Neural cell (in vitro differentiated cells): ENCODE measurements around the gene NHERF1. TPM values are rescaled to one million over a fixed set of nuclear protein-coding genes. Genes with fewer than 3 reads are reported as not detected.

Experiments used
- H2AFZ ChIP-seq: fragments of 200-600, 300-800 bp; sonication (generic), shearing (Covaris generic); 2 replicates; pipeline ENCODE4 v1.6.0; 2014; ENCODE audit warnings: low read depth, mild to moderate bottlenecking, antibody characterized with exemption, low read length, moderate library complexity
- H3F3A ChIP-seq: fragments of 200-600 bp; shearing (Covaris generic); 2 replicates; pipeline ENCODE4 v1.6.1; 2016; ENCODE audit warnings: mild to moderate bottlenecking, moderate library complexity, mixed read lengths, antibody characterized with exemption, low read length; ENCODE audit not compliant: insufficient read depth, poor library complexity, severe bottlenecking
- H3K27ac ChIP-seq: fragments of 200-600, 300-800 bp; sonication (generic), shearing (Covaris generic); 2 replicates; pipeline ENCODE4 v1.5.1; 2014; ENCODE audit warnings: mild to moderate bottlenecking, low read length, moderate library complexity
- H3K27me3 ChIP-seq: fragments of 300-800, 200-600 bp; sonication (generic), shearing (Covaris generic); 2 replicates; pipeline ENCODE4 v1.6.0; 2014; ENCODE audit warnings: mild to moderate bottlenecking, low read depth, low read length, moderate library complexity; ENCODE audit not compliant: insufficient read depth
- H3K36me3 ChIP-seq: fragments of 300-800, 200-600 bp; sonication (generic), shearing (Covaris generic); 2 replicates; pipeline ENCODE4 v1.5.1; 2014; ENCODE audit warnings: mild to moderate bottlenecking, antibody characterized with exemption, low read length, moderate library complexity; ENCODE audit not compliant: insufficient read depth
- H3K4me2 ChIP-seq: fragments of 300-800, 200-600 bp; sonication (generic), shearing (Covaris generic); 2 replicates; pipeline ENCODE4 v1.6.0; 2014; ENCODE audit warnings: mild to moderate bottlenecking, low read length
- H3K4me3 ChIP-seq: fragments of 300-800, 200-600 bp; sonication (generic), shearing (Covaris generic); 2 replicates; pipeline ENCODE4 v1.5.1; 2014; ENCODE audit warnings: mild to moderate bottlenecking, low read length, moderate library complexity
- H3K79me2 ChIP-seq: fragments of 200-600 bp; shearing (Covaris generic); replicated peaks from 2 replicates; pipeline ENCODE4 v1.6.0; 2014; ENCODE audit warnings: mild to moderate bottlenecking, low read length, moderate library complexity; ENCODE audit not compliant: insufficient read depth
- H3K9ac ChIP-seq: fragments of 300-800, 200-600 bp; sonication (generic), shearing (Covaris generic); 2 replicates; pipeline ENCODE4 v1.6.1; 2016; ENCODE audit warnings: mild to moderate bottlenecking, low read length, mixed read lengths
- H3K9me2 ChIP-seq: fragments of 200-600 bp; shearing (Covaris generic); 2 replicates; pipeline ENCODE4 v1.6.1; 2016; ENCODE audit warnings: mild to moderate bottlenecking, low read length, mixed read lengths; ENCODE audit not compliant: insufficient read depth
- H3K9me3 ChIP-seq: fragments of 200-600, 300-800 bp; sonication (generic), shearing (Covaris generic); 2 replicates; pipeline ENCODE4 v1.6.1; 2016; ENCODE audit warnings: mild to moderate bottlenecking, mixed run types, low read length, moderate library complexity, mixed read lengths
- H4K20me1 ChIP-seq: fragments of 200-600 bp; shearing (Covaris generic); 2 replicates; pipeline ENCODE4 v1.6.1; 2016; ENCODE audit warnings: mild to moderate bottlenecking, mixed run types; ENCODE audit not compliant: insufficient read depth
- EP300 ChIP-seq: fragments of 450-650 bp; conservative IDR thresholded peaks from 2 replicates; pipeline ENCODE4 v1.6.1; 2014; ENCODE audit warnings: antibody characterized with exemption, mild to moderate bottlenecking, moderate library complexity; ENCODE audit not compliant: poor library complexity, severe bottlenecking
- EZH2 ChIP-seq: fragments of 200-600, 300-800 bp; shearing (Covaris generic), sonication (generic); IDR thresholded peaks from 2 replicates; pipeline ENCODE4 v1.6.1; 2014; ENCODE audit warnings: antibody characterized with exemption, low read length, borderline replicate concordance, mild to moderate bottlenecking; ENCODE audit not compliant: insufficient read depth, poor library complexity, severe bottlenecking
- MXI1 ChIP-seq: fragments of 450-650 bp; conservative IDR thresholded peaks from 2 replicates; pipeline ENCODE4 v1.6.1; 2014; ENCODE audit warnings: antibody characterized with exemption, mild to moderate bottlenecking; ENCODE audit not compliant: poor library complexity, severe bottlenecking
- POLR2AphosphoS5 ChIP-seq: IDR thresholded peaks from 2 replicates; pipeline ENCODE4 v1.6.1; 2012
- RAD21 ChIP-seq: fragments of 450-650 bp; conservative IDR thresholded peaks from 2 replicates; pipeline ENCODE4 v1.6.1; 2014; ENCODE audit warnings: antibody characterized with exemption, mild to moderate bottlenecking, moderate library complexity
- SMC3 ChIP-seq: fragments of 450-650 bp; conservative IDR thresholded peaks from 2 replicates; pipeline ENCODE4 v1.6.1; 2014; ENCODE audit warnings: antibody characterized with exemption, mild to moderate bottlenecking, moderate library complexity; ENCODE audit not compliant: poor library complexity
- TAF1 ChIP-seq: IDR thresholded peaks from 2 replicates; pipeline ENCODE4 v1.6.1; 2012; ENCODE audit warnings: low read depth
- polyA plus RNA-seq: library from polyadenylated mRNA; depleted of rRNA; stranded (reverse); fragments of >200 nt; gene quantifications from 2 replicates; pipeline ENCODE4 v1.2.3, GENCODE V29; 2014
- TF ChIP-seq, protein P1 (sequence below): fragments of 450-650 bp; IDR thresholded peaks from 2 replicates; pipeline ENCODE4 v1.5.1; 2014; ENCODE audit warnings: antibody characterized with exemption, mild to moderate bottlenecking, moderate library complexity; ENCODE audit not compliant: poor library complexity, severe bottlenecking
- TF ChIP-seq, protein P2 (sequence below): IDR thresholded peaks from 2 replicates; pipeline ENCODE4 v1.6.1; 2012; ENCODE audit warnings: borderline replicate concordance

The NHERF1 gene
- polyA plus RNA-seq, 1 donor from 2014 or later, result 0.51 TPM

DNA sequence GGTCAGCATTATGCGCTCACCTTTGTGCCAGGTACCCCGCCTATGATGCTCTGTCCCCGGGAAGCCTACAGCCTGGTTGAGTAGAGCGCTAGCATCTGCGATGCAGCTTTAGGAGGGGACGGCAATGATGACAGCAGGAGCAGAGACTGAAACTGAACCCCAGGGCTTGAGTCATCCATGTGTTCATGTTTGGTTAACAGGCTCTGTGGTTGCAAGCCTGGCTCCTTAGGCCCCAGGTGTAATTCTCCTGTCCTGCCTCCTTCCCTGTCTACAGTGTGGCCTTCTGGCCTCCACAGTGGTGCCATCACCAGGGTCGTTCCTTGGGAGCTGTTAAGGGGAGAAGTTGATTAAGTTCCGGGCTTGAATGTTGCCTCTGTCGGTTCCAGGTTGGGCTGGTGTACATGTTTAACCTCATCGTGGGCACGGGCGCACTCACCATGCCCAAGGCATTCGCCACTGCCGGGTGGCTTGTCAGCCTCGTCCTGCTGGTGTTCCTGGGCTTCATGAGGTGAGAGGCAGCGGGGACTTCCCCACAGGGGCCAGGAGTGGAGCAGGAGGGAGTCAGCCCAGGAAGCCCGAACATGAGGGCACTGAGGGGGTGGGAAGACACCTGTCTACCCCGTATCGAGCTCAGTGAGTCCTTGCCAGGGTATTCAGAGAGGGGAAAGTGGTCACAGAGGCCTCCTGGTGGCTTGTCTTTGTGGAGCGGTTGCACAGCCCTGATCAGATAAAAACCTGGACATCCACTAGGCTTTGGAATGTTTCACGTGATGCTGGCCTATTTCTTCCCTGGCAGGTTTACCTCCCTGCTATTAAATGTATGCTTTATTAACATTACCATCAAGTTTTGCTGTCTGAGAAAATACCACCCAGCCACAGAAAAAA lies 36.9 kb downstream of the NHERF1 start:
- Histone ChIP-seq H3K36me3 (no peaks in the 10 kb centered on the region), H4K20me1 (no peaks in the 10 kb centered on the region), H3K9ac (no peak overlapping the region), H3K27me3 (no peaks in the 10 kb centered on the region), H2AFZ (no peak overlapping the region), H3K27ac (no peak overlapping the region), H3F3A (no peaks in the 10 kb centered on the region), H3K79me2 (no peaks in the 10 kb centered on the region), H3K9me3 (no peaks in the 10 kb centered on the region), H3K4me2 (no peak overlapping the region), H3K4me3 (no peak overlapping the region), H3K9me2 (no peaks in the 10 kb centered on the region)
- TF ChIP-seq TAF1, result no peak
- TF ChIP-seq, protein P1, sequence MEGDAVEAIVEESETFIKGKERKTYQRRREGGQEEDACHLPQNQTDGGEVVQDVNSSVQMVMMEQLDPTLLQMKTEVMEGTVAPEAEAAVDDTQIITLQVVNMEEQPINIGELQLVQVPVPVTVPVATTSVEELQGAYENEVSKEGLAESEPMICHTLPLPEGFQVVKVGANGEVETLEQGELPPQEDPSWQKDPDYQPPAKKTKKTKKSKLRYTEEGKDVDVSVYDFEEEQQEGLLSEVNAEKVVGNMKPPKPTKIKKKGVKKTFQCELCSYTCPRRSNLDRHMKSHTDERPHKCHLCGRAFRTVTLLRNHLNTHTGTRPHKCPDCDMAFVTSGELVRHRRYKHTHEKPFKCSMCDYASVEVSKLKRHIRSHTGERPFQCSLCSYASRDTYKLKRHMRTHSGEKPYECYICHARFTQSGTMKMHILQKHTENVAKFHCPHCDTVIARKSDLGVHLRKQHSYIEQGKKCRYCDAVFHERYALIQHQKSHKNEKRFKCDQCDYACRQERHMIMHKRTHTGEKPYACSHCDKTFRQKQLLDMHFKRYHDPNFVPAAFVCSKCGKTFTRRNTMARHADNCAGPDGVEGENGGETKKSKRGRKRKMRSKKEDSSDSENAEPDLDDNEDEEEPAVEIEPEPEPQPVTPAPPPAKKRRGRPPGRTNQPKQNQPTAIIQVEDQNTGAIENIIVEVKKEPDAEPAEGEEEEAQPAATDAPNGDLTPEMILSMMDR, result no peak
- no peak for TF ChIP-seq POLR2AphosphoS5
- TF ChIP-seq SMC3, result no peak
- no peak for TF ChIP-seq EP300
- TF ChIP-seq, protein P2, sequence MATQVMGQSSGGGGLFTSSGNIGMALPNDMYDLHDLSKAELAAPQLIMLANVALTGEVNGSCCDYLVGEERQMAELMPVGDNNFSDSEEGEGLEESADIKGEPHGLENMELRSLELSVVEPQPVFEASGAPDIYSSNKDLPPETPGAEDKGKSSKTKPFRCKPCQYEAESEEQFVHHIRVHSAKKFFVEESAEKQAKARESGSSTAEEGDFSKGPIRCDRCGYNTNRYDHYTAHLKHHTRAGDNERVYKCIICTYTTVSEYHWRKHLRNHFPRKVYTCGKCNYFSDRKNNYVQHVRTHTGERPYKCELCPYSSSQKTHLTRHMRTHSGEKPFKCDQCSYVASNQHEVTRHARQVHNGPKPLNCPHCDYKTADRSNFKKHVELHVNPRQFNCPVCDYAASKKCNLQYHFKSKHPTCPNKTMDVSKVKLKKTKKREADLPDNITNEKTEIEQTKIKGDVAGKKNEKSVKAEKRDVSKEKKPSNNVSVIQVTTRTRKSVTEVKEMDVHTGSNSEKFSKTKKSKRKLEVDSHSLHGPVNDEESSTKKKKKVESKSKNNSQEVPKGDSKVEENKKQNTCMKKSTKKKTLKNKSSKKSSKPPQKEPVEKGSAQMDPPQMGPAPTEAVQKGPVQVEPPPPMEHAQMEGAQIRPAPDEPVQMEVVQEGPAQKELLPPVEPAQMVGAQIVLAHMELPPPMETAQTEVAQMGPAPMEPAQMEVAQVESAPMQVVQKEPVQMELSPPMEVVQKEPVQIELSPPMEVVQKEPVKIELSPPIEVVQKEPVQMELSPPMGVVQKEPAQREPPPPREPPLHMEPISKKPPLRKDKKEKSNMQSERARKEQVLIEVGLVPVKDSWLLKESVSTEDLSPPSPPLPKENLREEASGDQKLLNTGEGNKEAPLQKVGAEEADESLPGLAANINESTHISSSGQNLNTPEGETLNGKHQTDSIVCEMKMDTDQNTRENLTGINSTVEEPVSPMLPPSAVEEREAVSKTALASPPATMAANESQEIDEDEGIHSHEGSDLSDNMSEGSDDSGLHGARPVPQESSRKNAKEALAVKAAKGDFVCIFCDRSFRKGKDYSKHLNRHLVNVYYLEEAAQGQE, result no peak
- no peak for TF ChIP-seq MXI1
- no peak for TF ChIP-seq RAD21
- TF ChIP-seq EZH2, result no peak

DNA sequence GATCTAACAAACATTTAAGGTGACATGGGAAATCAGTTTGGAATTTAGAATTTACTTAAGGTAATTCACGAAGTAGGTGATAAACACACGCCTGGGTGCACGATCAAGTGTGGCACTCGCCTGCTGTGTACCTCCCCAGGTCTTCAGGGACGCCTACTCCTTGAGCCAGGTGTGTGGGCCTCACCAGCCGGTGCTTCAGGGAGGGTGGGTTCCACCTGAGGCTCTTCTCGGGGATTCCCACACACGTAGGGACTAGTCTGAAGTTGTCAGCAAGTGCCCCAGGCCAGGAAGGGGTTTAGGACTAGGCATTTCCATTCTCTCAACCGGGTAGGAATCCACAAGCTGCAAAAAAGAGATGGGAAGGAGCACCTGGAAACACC lies 37.5 kb downstream of the NHERF1 start:
- Histone ChIP-seq H3K36me3 (no peaks in the 10 kb centered on the region), H3K9me2 (no peaks in the 10 kb centered on the region), H3K79me2 (no peaks in the 10 kb centered on the region), H3K27me3 (no peaks in the 10 kb centered on the region), H3F3A (no peaks in the 10 kb centered on the region), H3K27ac (no peak overlapping the region), H4K20me1 (no peaks in the 10 kb centered on the region), H3K4me2 (no peak overlapping the region), H3K9ac (no peak overlapping the region), H2AFZ (no peak overlapping the region), H3K4me3 (no peak overlapping the region), H3K9me3 (no peaks in the 10 kb centered on the region)
- TF ChIP-seq EP300 (no peak), EZH2 (no peak), RAD21 (no peak), MXI1 (no peak)
- TF ChIP-seq, protein P1, result no peak
